Ishikawa (cell line): ENCODE results near the gene DNAJB2.

Experiments
- CEBPB ChIP-seq: IDR thresholded peaks from 2 replicates; pipeline ENCODE4 v1.6.1; 2012
- CREB1 ChIP-seq: IDR thresholded peaks from 2 replicates; pipeline ENCODE4 v1.6.1; 2012; ENCODE audit warnings: low read depth
- EGR1 ChIP-seq: IDR thresholded peaks from 2 replicates; pipeline ENCODE4 v1.6.1; 2012
- EP300 ChIP-seq: IDR thresholded peaks from 2 replicates; pipeline ENCODE4 v1.6.1; 2012; ENCODE audit warnings: borderline replicate concordance
- FOXM1 ChIP-seq: IDR thresholded peaks from 2 replicates; pipeline ENCODE4 v1.6.1; 2012; ENCODE audit warnings: low read depth, borderline replicate concordance
- MAX ChIP-seq: IDR thresholded peaks from 2 replicates; pipeline ENCODE4 v1.6.1; 2012
- RAD21 ChIP-seq: IDR thresholded peaks from 2 replicates; pipeline ENCODE4 v1.6.1; 2012; ENCODE audit warnings: low read depth
- TAF1 ChIP-seq: IDR thresholded peaks from 2 replicates; pipeline ENCODE4 v1.6.1; 2012; ENCODE audit warnings: low read depth, mild to moderate bottlenecking
- TEAD4 ChIP-seq: IDR thresholded peaks from 2 replicates; pipeline ENCODE4 v1.6.1; 2012
- YY1 ChIP-seq: IDR thresholded peaks from 2 replicates; pipeline ENCODE4 v1.6.1; 2012; ENCODE audit warnings: low read depth
- TF ChIP-seq, protein P1 (sequence below): IDR thresholded peaks from 2 replicates; pipeline ENCODE4 v1.6.1; 2012; ENCODE audit warnings: low read depth, mild to moderate bottlenecking
- TF ChIP-seq, protein P2 (sequence below): IDR thresholded peaks from 2 replicates; pipeline ENCODE4 v1.6.1; 2012

DNA sequence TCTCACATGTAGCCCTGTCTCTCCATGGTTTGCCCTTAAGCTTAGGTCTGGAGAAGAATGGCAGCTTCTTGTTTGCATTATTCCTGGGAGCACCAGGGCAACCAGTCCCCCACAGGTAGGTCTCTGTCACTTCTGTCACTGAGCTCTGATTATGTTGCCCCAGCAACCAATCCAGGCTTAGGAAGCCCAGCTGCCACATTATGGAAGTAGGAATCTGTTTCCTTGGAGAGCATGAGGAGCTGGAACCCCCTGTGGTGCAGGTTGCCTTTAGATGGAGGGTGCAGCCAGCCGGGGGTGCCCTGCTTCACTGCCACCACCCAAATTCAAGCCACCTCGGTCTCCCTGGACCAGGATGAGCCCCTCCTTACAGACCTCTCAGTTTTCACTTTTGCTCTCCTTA is 48.6 kb downstream of the DNAJB2 start:
- TF ChIP-seq CEBPB (no peak), EP300 (no peak), YY1 (no peak), EGR1 (no peak), CREB1 (no peak), TAF1 (no peak), MAX (no peak), TEAD4 (no peak), RAD21 (no peak), FOXM1 (no peak)
- TF ChIP-seq, protein P1, sequence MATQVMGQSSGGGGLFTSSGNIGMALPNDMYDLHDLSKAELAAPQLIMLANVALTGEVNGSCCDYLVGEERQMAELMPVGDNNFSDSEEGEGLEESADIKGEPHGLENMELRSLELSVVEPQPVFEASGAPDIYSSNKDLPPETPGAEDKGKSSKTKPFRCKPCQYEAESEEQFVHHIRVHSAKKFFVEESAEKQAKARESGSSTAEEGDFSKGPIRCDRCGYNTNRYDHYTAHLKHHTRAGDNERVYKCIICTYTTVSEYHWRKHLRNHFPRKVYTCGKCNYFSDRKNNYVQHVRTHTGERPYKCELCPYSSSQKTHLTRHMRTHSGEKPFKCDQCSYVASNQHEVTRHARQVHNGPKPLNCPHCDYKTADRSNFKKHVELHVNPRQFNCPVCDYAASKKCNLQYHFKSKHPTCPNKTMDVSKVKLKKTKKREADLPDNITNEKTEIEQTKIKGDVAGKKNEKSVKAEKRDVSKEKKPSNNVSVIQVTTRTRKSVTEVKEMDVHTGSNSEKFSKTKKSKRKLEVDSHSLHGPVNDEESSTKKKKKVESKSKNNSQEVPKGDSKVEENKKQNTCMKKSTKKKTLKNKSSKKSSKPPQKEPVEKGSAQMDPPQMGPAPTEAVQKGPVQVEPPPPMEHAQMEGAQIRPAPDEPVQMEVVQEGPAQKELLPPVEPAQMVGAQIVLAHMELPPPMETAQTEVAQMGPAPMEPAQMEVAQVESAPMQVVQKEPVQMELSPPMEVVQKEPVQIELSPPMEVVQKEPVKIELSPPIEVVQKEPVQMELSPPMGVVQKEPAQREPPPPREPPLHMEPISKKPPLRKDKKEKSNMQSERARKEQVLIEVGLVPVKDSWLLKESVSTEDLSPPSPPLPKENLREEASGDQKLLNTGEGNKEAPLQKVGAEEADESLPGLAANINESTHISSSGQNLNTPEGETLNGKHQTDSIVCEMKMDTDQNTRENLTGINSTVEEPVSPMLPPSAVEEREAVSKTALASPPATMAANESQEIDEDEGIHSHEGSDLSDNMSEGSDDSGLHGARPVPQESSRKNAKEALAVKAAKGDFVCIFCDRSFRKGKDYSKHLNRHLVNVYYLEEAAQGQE, result no peak
- TF ChIP-seq, protein P2, sequence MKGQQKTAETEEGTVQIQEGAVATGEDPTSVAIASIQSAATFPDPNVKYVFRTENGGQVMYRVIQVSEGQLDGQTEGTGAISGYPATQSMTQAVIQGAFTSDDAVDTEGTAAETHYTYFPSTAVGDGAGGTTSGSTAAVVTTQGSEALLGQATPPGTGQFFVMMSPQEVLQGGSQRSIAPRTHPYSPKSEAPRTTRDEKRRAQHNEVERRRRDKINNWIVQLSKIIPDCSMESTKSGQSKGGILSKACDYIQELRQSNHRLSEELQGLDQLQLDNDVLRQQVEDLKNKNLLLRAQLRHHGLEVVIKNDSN, result no peak
